Measurements from ENCODE around the gene HAP1. TPM values are rescaled to one million over a fixed set of nuclear protein-coding genes. Genes with fewer than 3 reads are reported as not detected.

The HAP1 gene
- total RNA-seq, 1 donor from 2014 or later, result 0.76 TPM

- no peak overlapping the region for H3K27ac Mint-ChIP-seq (ENCODE audit: unreplicated experiment)
Measured at GRCh38 chr17:41769985-41770384, 35.5 kb upstream of the HAP1 start.

GRCh38 chr17:41769346-41769862, 35.0 kb upstream of the HAP1 start:
- no peak for TF ChIP-seq CTCF (IDR thresholded peaks at IDR 0.05; ENCODE audit: partially characterized antibody, unreplicated experiment)
- H3K27me3 Mint-ChIP-seq (ENCODE audit: unreplicated experiment), result peaks cover 24% of the 10 kb centered on the region
- H3K9me3 Mint-ChIP-seq (ENCODE audit: unreplicated experiment), result peaks cover 24% of the 10 kb centered on the region
- H3K4me1 Mint-ChIP-seq (ENCODE audit: low read depth, unreplicated experiment), result peaks cover 21% of the 10 kb centered on the region
- no peak overlapping the region for H3K4me3 Mint-ChIP-seq (ENCODE audit: unreplicated experiment)
- H3K36me3 Mint-ChIP-seq (ENCODE audit: unreplicated experiment), result peaks cover 5% of the 10 kb centered on the region
- no peak for DNase-seq
- no peak overlapping the region for H3K27ac Mint-ChIP-seq (ENCODE audit: unreplicated experiment)

More at GRCh38 chr17:41769985-41770384, 35.5 kb upstream of the HAP1 start:
- peaks cover 21% of the 10 kb centered on the region for H3K4me1 Mint-ChIP-seq (ENCODE audit: low read depth, unreplicated experiment)
- peaks cover 24% of the 10 kb centered on the region for H3K27me3 Mint-ChIP-seq (ENCODE audit: unreplicated experiment)
- peaks cover 5% of the 10 kb centered on the region for H3K36me3 Mint-ChIP-seq (ENCODE audit: unreplicated experiment)
- H3K4me3 Mint-ChIP-seq (ENCODE audit: unreplicated experiment), result no peak overlapping the region
- no peak for TF ChIP-seq CTCF (IDR thresholded peaks at IDR 0.05; ENCODE audit: partially characterized antibody, unreplicated experiment)
- H3K9me3 Mint-ChIP-seq (ENCODE audit: unreplicated experiment), result peaks cover 24% of the 10 kb centered on the region
- DNase-seq, result no peak

- Mint-ChIP-seq H3K9me3 (ENCODE audit: unreplicated experiment) (peaks cover 24% of the 10 kb centered on the region), H3K36me3 (ENCODE audit: unreplicated experiment) (peaks cover 5% of the 10 kb centered on the region), H3K27me3 (ENCODE audit: unreplicated experiment) (peaks cover 23% of the 10 kb centered on the region), H3K4me1 (ENCODE audit: low read depth, unreplicated experiment) (peaks cover 18% of the 10 kb centered on the region), H3K27ac (ENCODE audit: unreplicated experiment) (no peak overlapping the region), H3K4me3 (ENCODE audit: unreplicated experiment) (no peak overlapping the region)
- no peak for DNase-seq
- no peak for TF ChIP-seq CTCF (IDR thresholded peaks at IDR 0.05; ENCODE audit: partially characterized antibody, unreplicated experiment)
Measured at GRCh38 chr17:41768682-41769288, 34.3 kb upstream of the HAP1 start.

- Mint-ChIP-seq H3K4me1 (ENCODE audit: low read depth, unreplicated experiment) (peaks cover 8% of the 10 kb centered on the region), H3K27me3 (ENCODE audit: unreplicated experiment) (peaks cover 16% of the 10 kb centered on the region), H3K9me3 (ENCODE audit: unreplicated experiment) (peaks cover 17% of the 10 kb centered on the region), H3K4me3 (ENCODE audit: unreplicated experiment) (no peak overlapping the region), H3K27ac (ENCODE audit: unreplicated experiment) (no peak overlapping the region), H3K36me3 (ENCODE audit: unreplicated experiment) (peaks cover 5% of the 10 kb centered on the region)
- DNase-seq, result no peak
- no peak for TF ChIP-seq CTCF (IDR thresholded peaks at IDR 0.05; ENCODE audit: partially characterized antibody, unreplicated experiment)
Measured at GRCh38 chr17:41767324-41768042, 33.0 kb upstream of the HAP1 start.

GRCh38 chr17:41766135-41766534, 31.7 kb upstream of the HAP1 start:
- TF ChIP-seq CTCF (IDR thresholded peaks at IDR 0.05; ENCODE audit: partially characterized antibody, unreplicated experiment), result no peak
- H3K27ac Mint-ChIP-seq (ENCODE audit: unreplicated experiment), result no peak overlapping the region
- peaks cover 4% of the 10 kb centered on the region for H3K4me1 Mint-ChIP-seq (ENCODE audit: low read depth, unreplicated experiment)
- no peak for DNase-seq
- H3K4me3 Mint-ChIP-seq (ENCODE audit: unreplicated experiment), result no peak overlapping the region
- peaks cover 14% of the 10 kb centered on the region for H3K9me3 Mint-ChIP-seq (ENCODE audit: unreplicated experiment)
- peaks cover 15% of the 10 kb centered on the region for H3K27me3 Mint-ChIP-seq (ENCODE audit: unreplicated experiment)
- H3K36me3 Mint-ChIP-seq (ENCODE audit: unreplicated experiment), result peaks cover 5% of the 10 kb centered on the region

All from glutamatergic neuron (in vitro differentiated cells).